Vagina (tissue), 2 donors: Measurements from ENCODE around the gene SGCD.

ENCODE experiments used
- CTCF ChIP-seq, 3 experiments: fragments of 450-650 bp in 2 of 3; fragments of 200-600 bp in 1 of 3; sonication (generic) in 1 of 3; IDR thresholded peaks; one replicate each; pipeline ENCODE4 v1.5.1; 2017 to 2019; ENCODE audit warnings: antibody characterized with exemption in 3 of 3, mild to moderate bottlenecking in 2 of 3, moderate library complexity in 2 of 3
- POLR2A ChIP-seq, 2 donors: fragments of 450-650 bp; IDR thresholded peaks; one replicate each; pipeline ENCODE4 v1.6.1; 2017; ENCODE audit warnings: antibody characterized with exemption in 2 of 2, mild to moderate bottlenecking in 2 of 2, moderate library complexity in 2 of 2
- POLR2AphosphoS5 ChIP-seq, 2 donors: sonication (generic); formaldehyde crosslinking; IDR thresholded peaks; one replicate each; pipeline ENCODE4 v1.9.0; 2017; ENCODE audit warnings: antibody characterized with exemption in 2 of 2, mild to moderate bottlenecking in 2 of 2, low read depth in 1 of 2; ENCODE audit not compliant: insufficient read depth in 1 of 2

- TF ChIP-seq CTCF (IDR thresholded peaks at IDR 0.05) (no peak), POLR2A (IDR thresholded peaks at IDR 0.05) (no peak), POLR2AphosphoS5 (IDR thresholded peaks at IDR 0.05; ENCODE audit: insufficient read depth in 1 of 2, low read depth in 1 of 2) (no peak)
These were observed 96.6 kb downstream of the SGCD start for GRCh38 chr5:156423597-156423996.
